Activated naive CD4-positive, alpha-beta T cell (primary cell): Measurements from ENCODE around the gene KCP.
"Not testable (repeated sequence)": the region's sequence is repeated elsewhere in the genome, so short reads cannot be mapped to it uniquely, and the experiment has no call there.

Source experiments
- DNase-seq, 4 experiments: peaks; one replicate each; lab custom pipeline; 2025; lab: John Stamatoyannopoulos, UW

Gene KCP

GRCh38 chr7:128910569-128910945, at the start of gene KCP:
TSS of gene KCP (minus strand) at chr7:128910709. CDS start at chr7:128910676, 33 bp downstream.
- DNase-seq = no peak

DNA sequence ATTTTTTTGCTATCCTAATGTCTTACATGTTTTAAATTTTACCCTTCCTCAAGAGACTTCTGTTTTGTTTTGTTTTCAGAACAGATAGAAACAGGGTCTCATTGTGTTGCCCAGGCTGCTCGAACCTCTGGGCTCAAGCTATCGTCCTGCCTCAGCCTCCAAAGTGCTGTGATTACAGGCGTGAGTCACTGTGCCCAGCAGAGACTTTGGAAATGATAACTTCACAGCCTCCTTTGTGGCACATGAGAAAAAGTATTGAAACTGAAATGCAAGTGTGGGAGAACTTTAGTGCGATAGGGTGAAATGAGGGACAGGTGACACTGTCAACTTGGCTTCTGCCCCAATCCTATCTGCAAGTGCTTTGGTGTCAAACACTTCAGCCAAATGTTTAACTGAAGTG, 48.8 kb upstream of the KCP start:
- DNase-seq = no peak

- DNase-seq = no peak
Observed at GRCh38 chr7:128955981-128956380, 45.5 kb upstream of the KCP start.

DNA sequence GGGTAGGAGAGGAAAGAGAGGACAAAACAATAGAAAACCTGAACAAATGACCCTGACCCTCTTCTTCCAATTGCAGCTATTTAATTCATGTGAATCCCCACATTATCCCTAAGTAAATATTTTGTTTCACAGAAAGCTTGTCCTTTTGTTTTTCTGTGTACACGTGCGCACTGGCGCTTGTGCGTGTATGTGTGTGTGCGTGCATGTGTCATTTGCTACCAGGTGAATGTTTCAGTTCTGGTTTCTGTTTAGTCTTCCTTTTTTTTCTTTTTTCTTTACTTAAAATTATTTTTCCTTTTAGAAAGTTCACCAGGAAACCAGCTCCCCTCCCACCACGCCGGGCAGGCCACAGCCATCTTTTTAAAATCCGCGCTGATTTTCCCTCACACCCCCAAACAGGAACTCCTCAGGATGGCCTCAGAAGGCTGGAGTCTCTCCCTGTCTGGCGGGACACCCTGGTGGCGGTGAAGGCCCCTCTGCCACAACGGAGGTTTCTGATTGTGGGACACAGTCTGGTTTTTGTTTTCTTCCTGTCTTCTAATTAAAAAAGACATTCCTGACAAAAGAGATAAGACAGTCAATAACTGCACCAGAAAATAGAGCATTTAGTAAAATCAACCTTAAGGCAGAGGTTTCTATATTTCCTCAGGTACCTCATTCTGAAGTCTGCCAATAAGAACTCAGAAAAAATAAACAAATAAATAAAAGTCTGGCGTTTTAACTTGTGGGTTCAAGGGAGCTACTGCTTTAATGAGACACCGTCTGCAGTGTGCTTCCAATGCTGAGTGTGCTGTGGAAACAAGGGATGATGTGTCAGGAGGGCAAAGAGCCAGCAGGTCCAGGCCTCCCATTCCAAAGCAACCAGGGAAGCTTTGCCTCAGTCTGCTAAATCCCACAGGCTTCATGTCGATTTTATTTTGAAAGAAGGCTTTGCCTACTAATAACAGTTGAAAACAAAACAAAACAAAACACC, 44.6 kb upstream of the KCP start:
- no peak for DNase-seq

GRCh38 chr7:128954150-128954549, 43.6 kb upstream of the KCP start:
- DNase-seq = no peak

GRCh38 chr7:128951296-128951695, 40.8 kb upstream of the KCP start:
- no peak for DNase-seq

- no peak for DNase-seq
Observed at GRCh38 chr7:128948976-128949760, 38.7 kb upstream of the KCP start.

DNA sequence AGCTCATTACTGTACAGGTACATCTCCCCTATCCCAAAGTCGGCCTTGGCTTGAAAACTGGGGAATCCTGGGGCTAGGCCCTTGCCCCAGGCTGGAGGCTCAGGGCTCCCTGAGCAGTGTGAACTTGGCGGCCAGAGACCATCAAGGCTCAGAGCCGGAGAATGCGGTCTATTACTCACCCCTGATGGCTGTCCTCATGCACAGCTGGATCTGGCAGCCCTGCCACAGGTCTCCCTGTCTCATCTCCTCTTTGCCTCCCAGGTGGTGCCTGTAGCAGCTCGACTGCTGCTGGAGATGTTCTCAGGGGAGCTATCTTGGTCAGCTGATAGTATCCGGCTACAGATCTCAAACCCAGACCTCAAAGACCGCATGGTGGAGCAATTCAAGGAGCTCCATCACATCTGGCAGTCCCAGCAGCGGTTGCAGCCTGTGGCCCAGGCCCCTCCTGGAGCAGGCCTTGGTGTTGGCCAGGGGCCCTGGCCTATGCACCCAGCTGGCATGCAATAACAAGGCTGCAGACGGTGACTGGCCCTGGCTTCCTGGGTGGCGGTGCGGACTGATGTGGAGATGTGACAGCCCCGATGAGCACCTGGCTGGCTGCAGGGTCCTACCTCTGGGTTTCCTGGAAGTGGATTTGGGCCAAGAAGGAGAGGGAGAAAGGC, 37.9 kb upstream of the KCP start:
- no peak for DNase-seq

DNA sequence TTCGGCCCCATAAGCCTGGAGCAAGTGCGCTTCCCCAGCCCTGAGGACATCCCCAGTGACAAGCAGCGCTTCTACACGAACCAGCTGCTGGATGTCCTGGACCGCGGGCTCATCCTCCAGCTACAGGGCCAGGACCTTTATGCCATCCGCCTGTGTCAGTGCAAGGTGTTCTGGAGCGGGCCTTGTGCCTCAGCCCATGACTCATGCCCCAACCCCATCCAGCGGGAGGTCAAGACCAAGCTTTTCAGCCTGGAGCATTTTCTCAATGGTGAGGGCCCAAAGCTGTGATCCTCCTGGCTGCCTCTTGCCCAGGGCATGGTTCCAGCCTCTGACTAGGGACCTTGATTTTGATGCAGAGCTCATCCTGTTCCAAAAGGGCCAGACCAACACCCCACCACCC, 37.3 kb upstream of the KCP start:
- no peak for DNase-seq

DNA sequence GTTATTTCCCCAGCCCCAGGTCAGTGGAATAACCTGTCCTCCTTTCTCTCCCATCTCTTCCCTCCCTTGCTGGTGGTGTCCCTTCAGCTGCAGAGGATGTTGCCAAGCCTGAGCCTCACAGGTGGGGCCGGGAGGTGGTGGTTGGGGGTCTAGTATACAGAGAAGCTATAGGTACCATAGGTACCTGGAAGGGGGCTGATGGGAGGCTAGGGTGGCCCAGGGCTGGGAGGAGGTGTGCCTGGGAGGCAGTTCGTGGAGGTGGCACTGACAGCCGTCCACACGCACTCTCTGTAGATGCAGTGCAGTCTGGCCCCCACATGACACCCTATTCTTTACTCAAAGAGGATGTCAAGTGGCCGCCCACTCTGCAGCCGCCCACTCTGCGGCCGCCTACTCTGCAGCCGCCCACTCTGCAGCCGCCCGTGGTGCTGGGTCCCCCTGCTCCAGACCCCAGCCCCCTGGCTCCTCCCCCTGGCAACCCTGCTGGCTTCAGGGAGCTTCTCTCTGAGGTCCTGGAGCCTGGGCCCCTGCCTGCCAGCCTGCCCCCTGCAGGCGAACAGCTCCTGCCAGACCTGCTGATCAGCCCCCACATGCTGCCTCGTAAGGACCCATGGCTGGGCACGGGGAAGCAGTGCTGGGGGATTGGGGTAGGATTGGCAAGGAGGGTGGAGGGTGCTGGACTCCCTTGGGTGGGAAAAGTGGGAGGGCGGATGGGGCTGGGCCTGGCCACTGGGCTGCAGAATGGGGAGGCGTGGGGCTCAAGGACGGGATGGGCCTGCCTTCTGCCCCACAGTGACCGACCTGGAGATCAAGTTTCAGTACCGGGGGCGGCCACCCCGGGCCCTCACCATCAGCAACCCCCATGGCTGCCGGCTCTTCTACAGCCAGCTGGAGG, 36.7 kb upstream of the KCP start:
- DNase-seq = no peak

DNA sequence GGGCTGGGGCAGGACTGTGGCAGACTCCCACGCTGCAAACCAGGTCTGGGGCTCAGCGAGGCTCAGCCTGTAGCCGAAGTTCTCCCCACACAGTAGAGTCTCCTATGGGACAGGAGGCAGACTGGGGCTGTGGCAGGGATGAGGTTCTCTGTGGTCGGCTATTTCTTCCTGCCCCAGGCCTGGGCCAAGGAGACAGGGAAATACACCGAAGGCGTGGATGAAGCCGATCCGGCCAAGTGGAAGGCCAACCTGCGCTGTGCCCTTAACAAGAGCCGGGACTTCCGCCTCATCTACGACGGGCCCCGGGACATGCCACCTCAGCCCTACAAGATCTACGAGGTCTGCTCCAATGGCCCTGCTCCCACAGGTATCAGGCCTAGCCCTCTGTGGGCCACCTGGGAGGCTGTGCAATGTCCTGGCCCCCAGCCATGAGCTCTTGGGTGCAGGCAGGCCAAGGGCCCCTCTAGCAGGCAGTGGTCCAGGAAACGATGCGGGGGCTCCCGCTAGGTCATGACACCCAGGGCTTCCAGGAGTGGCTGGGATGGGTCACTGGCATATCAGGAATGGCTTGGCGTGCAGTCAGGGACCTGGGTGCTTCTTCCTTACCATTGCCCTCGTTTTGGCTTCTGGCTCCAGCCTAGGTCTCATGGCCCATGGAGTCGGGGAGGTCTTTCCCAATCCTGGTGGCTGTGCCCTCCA, 35.3 kb upstream of the KCP start:
- DNase-seq = no peak

- no peak for DNase-seq
Observed at GRCh38 chr7:128944487-128945236, 34.2 kb upstream of the KCP start.

DNA sequence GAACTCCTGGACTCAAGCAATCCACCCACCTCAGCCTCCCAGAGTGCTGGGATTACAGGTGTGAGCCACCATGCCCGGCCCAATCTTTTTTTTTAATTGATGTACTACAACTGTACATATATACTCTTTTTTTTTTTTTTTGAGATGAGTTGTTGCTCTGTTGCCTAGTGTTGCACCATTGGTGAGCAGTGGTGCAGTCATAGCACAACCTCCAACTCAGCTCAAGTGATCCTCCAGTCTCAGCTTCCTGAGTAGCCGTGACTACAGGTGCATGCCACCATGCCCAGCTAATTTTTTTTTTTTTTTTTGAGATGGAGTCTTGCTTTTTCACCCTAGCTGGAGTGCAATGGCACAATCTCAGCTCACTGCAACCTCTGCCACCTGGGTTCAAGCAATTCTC, 32.7 kb upstream of the KCP start:
- not testable (repeated sequence) for DNase-seq

GRCh38 chr7:128941946-128942526, 31.5 kb upstream of the KCP start:
- no peak for DNase-seq

DNA sequence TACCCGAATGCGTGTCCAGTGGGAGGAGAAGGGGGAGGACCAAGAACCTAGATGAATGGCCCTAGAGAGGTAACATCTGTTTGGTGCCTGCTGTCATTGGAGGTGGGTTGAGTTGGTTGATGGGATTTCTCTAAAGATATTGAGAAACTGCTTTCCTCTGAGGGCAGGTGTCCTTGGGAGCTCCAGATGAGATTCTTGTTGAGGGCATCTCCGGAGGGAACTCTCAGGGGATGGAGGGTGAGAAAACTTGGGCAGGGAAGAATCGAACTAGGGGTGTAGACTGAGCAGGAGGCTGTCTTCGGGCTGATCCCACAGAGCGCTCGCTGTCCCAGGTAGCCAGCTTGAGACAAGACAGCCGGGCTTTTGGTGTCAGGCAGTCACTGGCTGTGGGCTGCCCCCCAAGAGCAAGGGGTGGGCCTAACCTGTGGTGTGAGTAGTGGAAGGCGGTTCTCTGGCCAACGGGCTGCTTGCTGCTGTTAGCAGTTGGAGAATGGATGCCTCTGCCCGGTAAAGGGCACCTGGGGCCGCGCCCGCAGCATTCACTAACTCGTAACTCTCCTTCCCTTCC, 30.9 kb upstream of the KCP start:
- DNase-seq = no peak

GRCh38 chr7:128940494-128941322, 30.2 kb upstream of the KCP start:
- DNase-seq = no peak

DNA sequence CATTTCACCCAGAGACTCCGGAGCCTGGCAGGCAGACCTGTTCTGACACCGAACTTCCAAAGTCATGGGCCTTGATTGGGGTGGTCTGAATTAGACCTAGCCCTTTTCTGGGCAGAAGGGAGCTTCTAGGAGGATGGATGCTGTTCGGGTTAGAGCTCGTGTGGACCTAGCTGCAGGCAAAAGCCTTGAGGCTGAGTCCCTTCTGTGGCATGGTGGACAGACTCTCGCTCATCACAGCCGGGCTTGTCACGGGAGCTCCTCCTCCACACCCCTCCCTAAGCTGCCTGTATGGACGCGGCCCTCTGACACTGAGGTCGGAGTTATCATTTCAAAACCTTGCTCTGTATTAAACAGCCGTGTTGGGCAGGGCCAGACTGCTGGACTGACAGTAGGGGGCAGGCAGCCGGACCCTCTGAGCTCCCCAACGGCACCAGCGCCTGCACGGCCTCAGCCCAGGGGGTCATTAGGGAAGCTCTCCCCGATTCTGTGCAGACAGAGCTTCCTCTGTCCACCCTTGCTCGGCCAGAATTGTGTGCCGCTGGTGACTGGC, 29.4 kb upstream of the KCP start:
- DNase-seq = no peak
